ENCODE data around the gene FAM135A.

DNA sequence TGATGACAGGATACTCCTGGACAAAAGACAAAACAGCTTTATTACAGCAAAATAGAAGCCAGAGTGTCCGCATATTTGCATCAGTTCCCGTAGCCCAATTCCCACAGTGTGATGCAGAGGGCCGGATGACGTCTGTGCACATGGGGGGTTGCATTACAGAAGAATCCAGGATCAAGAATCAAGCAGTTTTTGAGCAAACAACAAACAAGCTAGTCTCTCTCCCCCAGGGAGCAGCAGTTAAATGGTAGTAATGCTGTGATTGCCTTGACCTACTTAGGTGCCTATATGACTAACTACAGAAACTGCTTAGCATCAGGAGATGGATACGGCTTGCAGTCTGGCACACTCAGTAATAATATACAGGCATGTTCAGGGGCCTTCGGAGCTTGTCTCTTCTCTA is 150.2 kb downstream of the FAM135A start:
- TF ChIP-seq, protein P1, sequence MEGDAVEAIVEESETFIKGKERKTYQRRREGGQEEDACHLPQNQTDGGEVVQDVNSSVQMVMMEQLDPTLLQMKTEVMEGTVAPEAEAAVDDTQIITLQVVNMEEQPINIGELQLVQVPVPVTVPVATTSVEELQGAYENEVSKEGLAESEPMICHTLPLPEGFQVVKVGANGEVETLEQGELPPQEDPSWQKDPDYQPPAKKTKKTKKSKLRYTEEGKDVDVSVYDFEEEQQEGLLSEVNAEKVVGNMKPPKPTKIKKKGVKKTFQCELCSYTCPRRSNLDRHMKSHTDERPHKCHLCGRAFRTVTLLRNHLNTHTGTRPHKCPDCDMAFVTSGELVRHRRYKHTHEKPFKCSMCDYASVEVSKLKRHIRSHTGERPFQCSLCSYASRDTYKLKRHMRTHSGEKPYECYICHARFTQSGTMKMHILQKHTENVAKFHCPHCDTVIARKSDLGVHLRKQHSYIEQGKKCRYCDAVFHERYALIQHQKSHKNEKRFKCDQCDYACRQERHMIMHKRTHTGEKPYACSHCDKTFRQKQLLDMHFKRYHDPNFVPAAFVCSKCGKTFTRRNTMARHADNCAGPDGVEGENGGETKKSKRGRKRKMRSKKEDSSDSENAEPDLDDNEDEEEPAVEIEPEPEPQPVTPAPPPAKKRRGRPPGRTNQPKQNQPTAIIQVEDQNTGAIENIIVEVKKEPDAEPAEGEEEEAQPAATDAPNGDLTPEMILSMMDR (IDR thresholded peaks at IDR 0.05): no peak
- TF ChIP-seq REST (IDR thresholded peaks at IDR 0.05; ENCODE audit: insufficient read depth in 1 of 2, low read depth in 2 of 2, low read length in 1 of 2): no peak
- TF ChIP-seq TCF7L2 (IDR thresholded peaks at IDR 0.05; ENCODE audit: low read depth, low read length): no peak
- no peak for TF ChIP-seq SIN3A (IDR thresholded peaks at IDR 0.05; ENCODE audit: borderline replicate concordance, insufficient read depth, low read depth, low read length)
- no peak for TF ChIP-seq POLR2AphosphoS5 (IDR thresholded peaks at IDR 0.05; ENCODE audit: low read depth, low read length)

All from Panc1 (cell line).